Fibroblast of lung (primary cell): ENCODE data around the gene ITCH.
"Not testable (repeated sequence)": the region's sequence is repeated elsewhere in the genome, so short reads cannot be mapped to it uniquely, and the experiment has no call there.

Experiments used
- EZH2 ChIP-seq: IDR thresholded peaks from 2 replicates; pipeline ENCODE4 v1.5.1; 2012; ENCODE audit warnings: low read length, control low read depth, mild to moderate bottlenecking; ENCODE audit errors: missing control alignments
- TF ChIP-seq, protein P1 (sequence below), 2 donors: IDR thresholded peaks in 1 of 2; conservative IDR thresholded peaks in 1 of 2; 1 replicate in 1 of 2; 2 replicates in 1 of 2; pipeline ENCODE4 v1.5.1; 2011 to 2012; ENCODE audit warnings: low read length in 2 of 2, control low read depth in 1 of 2, inconsistent platforms in 1 of 2, low read depth in 1 of 2, mild to moderate bottlenecking in 1 of 2

DNA sequence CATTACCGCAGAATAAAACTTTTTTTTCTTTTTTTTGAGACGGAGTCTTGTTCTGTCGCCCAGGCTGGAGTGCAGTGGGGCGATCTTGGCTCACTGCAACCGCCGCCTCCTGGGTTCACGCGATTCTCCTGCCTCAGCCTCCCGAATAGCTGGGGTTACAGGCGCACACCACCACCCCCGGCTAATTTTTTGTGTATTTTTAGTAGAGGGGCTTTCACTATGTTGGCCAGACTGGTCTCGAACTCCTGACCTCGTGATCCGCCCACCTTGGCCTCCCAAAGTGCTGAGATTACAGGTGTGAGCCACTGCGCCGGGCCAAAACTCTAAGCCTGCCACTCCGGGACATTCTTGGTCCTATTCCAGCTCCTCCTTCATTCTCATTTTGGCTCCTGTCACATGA, 151.0 kb downstream of the ITCH start:
- TF ChIP-seq EZH2, result not testable (repeated sequence)
- TF ChIP-seq, protein P1, sequence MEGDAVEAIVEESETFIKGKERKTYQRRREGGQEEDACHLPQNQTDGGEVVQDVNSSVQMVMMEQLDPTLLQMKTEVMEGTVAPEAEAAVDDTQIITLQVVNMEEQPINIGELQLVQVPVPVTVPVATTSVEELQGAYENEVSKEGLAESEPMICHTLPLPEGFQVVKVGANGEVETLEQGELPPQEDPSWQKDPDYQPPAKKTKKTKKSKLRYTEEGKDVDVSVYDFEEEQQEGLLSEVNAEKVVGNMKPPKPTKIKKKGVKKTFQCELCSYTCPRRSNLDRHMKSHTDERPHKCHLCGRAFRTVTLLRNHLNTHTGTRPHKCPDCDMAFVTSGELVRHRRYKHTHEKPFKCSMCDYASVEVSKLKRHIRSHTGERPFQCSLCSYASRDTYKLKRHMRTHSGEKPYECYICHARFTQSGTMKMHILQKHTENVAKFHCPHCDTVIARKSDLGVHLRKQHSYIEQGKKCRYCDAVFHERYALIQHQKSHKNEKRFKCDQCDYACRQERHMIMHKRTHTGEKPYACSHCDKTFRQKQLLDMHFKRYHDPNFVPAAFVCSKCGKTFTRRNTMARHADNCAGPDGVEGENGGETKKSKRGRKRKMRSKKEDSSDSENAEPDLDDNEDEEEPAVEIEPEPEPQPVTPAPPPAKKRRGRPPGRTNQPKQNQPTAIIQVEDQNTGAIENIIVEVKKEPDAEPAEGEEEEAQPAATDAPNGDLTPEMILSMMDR (conservative IDR thresholded peaks at IDR 0.05 in 1 of 2, IDR thresholded peaks at IDR 0.05 in 1 of 2; ENCODE audit: low read depth in 1 of 2, low read length in 2 of 2), result not testable (repeated sequence)
